ENCODE measurements around the gene TYW5.
"Not testable (repeated sequence)": the region's sequence is repeated elsewhere in the genome, so short reads cannot be mapped to it uniquely, and the experiment has no call there.

The TYW5 gene

DNA sequence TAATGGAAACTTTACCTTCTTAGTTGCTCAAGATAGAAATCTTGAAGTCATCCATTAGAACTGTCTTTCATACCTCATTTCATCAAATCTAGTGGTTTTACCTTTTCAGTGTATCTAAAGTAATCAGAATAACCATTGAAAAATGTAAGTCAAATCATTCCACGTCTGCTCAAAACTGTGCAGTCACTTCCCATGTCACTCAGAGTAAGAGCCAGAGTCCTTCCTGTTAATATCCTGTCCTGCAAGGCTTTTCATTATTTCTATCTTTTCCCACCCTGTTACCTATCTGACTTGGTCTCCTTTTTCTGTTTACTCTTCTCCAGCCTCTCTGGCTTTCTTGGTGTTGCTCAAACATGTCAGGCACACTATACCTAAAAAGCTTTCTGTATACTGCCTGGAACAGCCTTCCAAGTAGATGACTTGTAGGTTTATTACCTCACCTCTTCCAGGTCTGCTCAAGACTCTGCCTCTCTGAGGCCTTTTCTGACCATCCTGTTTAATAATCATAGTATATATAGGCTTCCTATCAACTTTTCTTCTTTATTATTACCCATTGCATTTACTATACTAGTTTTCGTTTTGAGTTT, 40.8 kb downstream of the TYW5 start:
- H2AFZ ChIP-seq: no peak overlapping the region
- no peak overlapping the region for H3K9ac ChIP-seq
- H3K4me1 ChIP-seq: peaks cover 16% of the 10 kb centered on the region
- H3K4me3 ChIP-seq (ENCODE audit: low read depth, low read length): no peak overlapping the region
- H3K36me3 ChIP-seq (ENCODE audit: control insufficient read depth, insufficient read depth, low read length): no peaks in the 10 kb centered on the region
- TF ChIP-seq, protein P1, sequence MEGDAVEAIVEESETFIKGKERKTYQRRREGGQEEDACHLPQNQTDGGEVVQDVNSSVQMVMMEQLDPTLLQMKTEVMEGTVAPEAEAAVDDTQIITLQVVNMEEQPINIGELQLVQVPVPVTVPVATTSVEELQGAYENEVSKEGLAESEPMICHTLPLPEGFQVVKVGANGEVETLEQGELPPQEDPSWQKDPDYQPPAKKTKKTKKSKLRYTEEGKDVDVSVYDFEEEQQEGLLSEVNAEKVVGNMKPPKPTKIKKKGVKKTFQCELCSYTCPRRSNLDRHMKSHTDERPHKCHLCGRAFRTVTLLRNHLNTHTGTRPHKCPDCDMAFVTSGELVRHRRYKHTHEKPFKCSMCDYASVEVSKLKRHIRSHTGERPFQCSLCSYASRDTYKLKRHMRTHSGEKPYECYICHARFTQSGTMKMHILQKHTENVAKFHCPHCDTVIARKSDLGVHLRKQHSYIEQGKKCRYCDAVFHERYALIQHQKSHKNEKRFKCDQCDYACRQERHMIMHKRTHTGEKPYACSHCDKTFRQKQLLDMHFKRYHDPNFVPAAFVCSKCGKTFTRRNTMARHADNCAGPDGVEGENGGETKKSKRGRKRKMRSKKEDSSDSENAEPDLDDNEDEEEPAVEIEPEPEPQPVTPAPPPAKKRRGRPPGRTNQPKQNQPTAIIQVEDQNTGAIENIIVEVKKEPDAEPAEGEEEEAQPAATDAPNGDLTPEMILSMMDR (IDR thresholded peaks at IDR 0.05): no peak
- H3K27me3 ChIP-seq (ENCODE audit: control insufficient read depth, insufficient read depth, low read length): no peaks in the 10 kb centered on the region
- H3K4me2 ChIP-seq (ENCODE audit: low read length): no peak overlapping the region
- H3K27ac ChIP-seq: no peak overlapping the region
- H3K79me2 ChIP-seq: peaks cover 36% of the 10 kb centered on the region
- no peaks in the 10 kb centered on the region for H3K9me3 ChIP-seq (ENCODE audit: control insufficient read depth, low read length)

DNA sequence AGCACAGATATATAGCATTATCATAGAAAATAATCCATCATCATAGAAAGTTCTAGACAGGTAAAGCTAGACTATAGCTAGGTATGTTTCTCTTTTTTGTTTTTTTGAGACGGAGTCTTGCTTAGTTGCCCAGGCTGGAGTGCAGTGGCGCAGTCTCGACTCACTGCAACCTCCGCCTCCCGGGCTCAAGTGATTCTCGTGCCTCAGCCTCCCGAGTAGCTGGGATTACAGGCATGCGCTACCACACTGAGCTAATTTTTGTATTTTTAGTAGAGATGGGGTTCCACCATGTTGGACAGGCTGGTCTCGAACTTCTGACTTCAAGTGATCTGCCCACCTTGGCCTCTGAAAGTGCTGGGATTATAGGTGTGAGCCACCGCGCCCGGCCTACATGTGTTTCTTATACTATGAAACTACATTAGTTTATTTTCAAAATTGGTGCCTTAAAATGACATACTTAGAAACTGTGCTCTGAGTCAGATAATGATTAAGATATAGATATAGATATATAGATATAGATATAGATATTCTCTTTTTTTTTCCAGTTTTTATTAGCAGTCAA, 42.7 kb downstream of the TYW5 start:
- H2AFZ ChIP-seq; H3K27ac ChIP-seq; H3K4me3 ChIP-seq (ENCODE audit: low read depth, low read length); H3K36me3 ChIP-seq (ENCODE audit: control insufficient read depth, insufficient read depth, low read length); H3K27me3 ChIP-seq (ENCODE audit: control insufficient read depth, insufficient read depth, low read length); H3K9ac ChIP-seq; H3K9me3 ChIP-seq (ENCODE audit: control insufficient read depth, low read length): not testable (repeated sequence)
- H3K4me2 ChIP-seq (ENCODE audit: low read length): peak overlapping the region; percentile 97
- peaks cover 27% of the 10 kb centered on the region for H3K79me2 ChIP-seq
- peaks cover 16% of the 10 kb centered on the region for H3K4me1 ChIP-seq

DNA sequence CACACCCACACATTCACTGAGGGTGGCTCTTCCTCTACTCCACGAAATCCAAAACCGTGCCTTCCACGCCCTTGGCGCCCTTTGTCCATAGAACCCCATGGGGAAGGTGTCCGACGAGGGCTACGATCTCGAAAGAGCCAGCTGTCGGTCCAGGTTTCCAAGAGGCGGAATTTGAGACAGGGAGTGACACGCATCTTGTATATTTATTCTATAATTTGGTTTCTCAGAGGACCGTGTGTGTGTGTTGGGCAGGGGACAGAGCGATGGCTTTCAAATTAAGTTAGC, 43.5 kb downstream of the TYW5 start:
- Histone ChIP-seq H3K4me1 (peaks cover 16% of the 10 kb centered on the region), H3K27ac (peak overlapping the region; percentile 92), H3K4me2 (ENCODE audit: low read length) (peak overlapping the region; percentile 97), H3K4me3 (ENCODE audit: low read depth, low read length) (peak overlapping the region; percentile 96), H3K27me3 (ENCODE audit: control insufficient read depth, insufficient read depth, low read length) (no peaks in the 10 kb centered on the region), H2AFZ (peak overlapping the region; percentile 96), H3K36me3 (ENCODE audit: control insufficient read depth, insufficient read depth, low read length) (no peaks in the 10 kb centered on the region), H3K9me3 (ENCODE audit: control insufficient read depth, low read length) (no peaks in the 10 kb centered on the region), H3K79me2 (peaks cover 21% of the 10 kb centered on the region), H3K9ac (peak overlapping the region; percentile 70)
- TF ChIP-seq, protein P1 (IDR thresholded peaks at IDR 0.05): no peak

GRCh38 chr2:199911052-199911876, 44.0 kb downstream of the TYW5 start, which contains the start of gene C2orf69:
C2orf69 (plus strand) TSS chr2:199911293; CDS start chr2:199911439, 146 bp downstream.
- no peaks in the 10 kb centered on the region for H3K9me3 ChIP-seq (ENCODE audit: control insufficient read depth, low read length)
- H3K4me3 ChIP-seq (ENCODE audit: low read depth, low read length): peak within 1 kb of the TSS; percentile 96
- no peaks in the 10 kb centered on the region for H3K27me3 ChIP-seq (ENCODE audit: control insufficient read depth, insufficient read depth, low read length)
- no peaks in the 10 kb centered on the region for H3K36me3 ChIP-seq (ENCODE audit: control insufficient read depth, insufficient read depth, low read length)
- H3K4me2 ChIP-seq (ENCODE audit: low read length): peak within 1 kb of the TSS; percentile 97
- H3K27ac ChIP-seq: peak within 1 kb of the TSS; percentile 92
- peak within 1 kb of the TSS; percentile 96 for H2AFZ ChIP-seq
- peaks cover 16% of the 10 kb centered on the region for H3K4me1 ChIP-seq
- TF ChIP-seq, protein P1 (IDR thresholded peaks at IDR 0.05): no peak
- H3K9ac ChIP-seq: peak within 1 kb of the TSS; percentile 70
- H3K79me2 ChIP-seq: peaks cover 17% of the 10 kb centered on the region

GRCh38 chr2:199910338-199911051, 44.8 kb downstream of the TYW5 start:
- Histone ChIP-seq H3K79me2 (peaks cover 10% of the 10 kb centered on the region), H3K36me3 (ENCODE audit: control insufficient read depth, insufficient read depth, low read length) (no peaks in the 10 kb centered on the region), H3K4me2 (ENCODE audit: low read length) (peak overlapping the region; percentile 97), H3K4me1 (peaks cover 16% of the 10 kb centered on the region), H2AFZ (peak overlapping the region; percentile 96), H3K9me3 (ENCODE audit: control insufficient read depth, low read length) (no peaks in the 10 kb centered on the region), H3K27ac (peak overlapping the region; percentile 92), H3K4me3 (ENCODE audit: low read depth, low read length) (peak overlapping the region; percentile 96), H3K27me3 (ENCODE audit: control insufficient read depth, insufficient read depth, low read length) (no peaks in the 10 kb centered on the region), H3K9ac (no peak overlapping the region)
- TF ChIP-seq, protein P1 (IDR thresholded peaks at IDR 0.05): no peak
